ENCODE measurements around the gene ATPAF2.

Gene ATPAF2

GRCh38 chr17:17994271-17995069, 44.5 kb downstream of the ATPAF2 start:
- no peak overlapping the region for H3K4me3 ChIP-seq (ENCODE audit: low read depth, low read length)
- TF ChIP-seq, protein P1, sequence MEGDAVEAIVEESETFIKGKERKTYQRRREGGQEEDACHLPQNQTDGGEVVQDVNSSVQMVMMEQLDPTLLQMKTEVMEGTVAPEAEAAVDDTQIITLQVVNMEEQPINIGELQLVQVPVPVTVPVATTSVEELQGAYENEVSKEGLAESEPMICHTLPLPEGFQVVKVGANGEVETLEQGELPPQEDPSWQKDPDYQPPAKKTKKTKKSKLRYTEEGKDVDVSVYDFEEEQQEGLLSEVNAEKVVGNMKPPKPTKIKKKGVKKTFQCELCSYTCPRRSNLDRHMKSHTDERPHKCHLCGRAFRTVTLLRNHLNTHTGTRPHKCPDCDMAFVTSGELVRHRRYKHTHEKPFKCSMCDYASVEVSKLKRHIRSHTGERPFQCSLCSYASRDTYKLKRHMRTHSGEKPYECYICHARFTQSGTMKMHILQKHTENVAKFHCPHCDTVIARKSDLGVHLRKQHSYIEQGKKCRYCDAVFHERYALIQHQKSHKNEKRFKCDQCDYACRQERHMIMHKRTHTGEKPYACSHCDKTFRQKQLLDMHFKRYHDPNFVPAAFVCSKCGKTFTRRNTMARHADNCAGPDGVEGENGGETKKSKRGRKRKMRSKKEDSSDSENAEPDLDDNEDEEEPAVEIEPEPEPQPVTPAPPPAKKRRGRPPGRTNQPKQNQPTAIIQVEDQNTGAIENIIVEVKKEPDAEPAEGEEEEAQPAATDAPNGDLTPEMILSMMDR (conservative IDR thresholded peaks at IDR 0.05; ENCODE audit: low read depth, low read length) = peak; percentile 51
- peak; percentile 45 for DNase-seq (ENCODE audit: low read depth)

- DNase-seq (ENCODE audit: low read depth) = no peak
- H3K4me3 ChIP-seq (ENCODE audit: low read depth, low read length) = no peak overlapping the region
- TF ChIP-seq, protein P1 (conservative IDR thresholded peaks at IDR 0.05; ENCODE audit: low read depth, low read length) = no peak
Observed at GRCh38 chr17:17993852-17994251, 45.1 kb downstream of the ATPAF2 start.

GRCh38 chr17:17993366-17993765, 45.6 kb downstream of the ATPAF2 start:
- H3K4me3 ChIP-seq (ENCODE audit: low read depth, low read length) = no peak overlapping the region
- DNase-seq (ENCODE audit: low read depth) = no peak
- TF ChIP-seq, protein P1 (conservative IDR thresholded peaks at IDR 0.05; ENCODE audit: low read depth, low read length) = no peak

DNA sequence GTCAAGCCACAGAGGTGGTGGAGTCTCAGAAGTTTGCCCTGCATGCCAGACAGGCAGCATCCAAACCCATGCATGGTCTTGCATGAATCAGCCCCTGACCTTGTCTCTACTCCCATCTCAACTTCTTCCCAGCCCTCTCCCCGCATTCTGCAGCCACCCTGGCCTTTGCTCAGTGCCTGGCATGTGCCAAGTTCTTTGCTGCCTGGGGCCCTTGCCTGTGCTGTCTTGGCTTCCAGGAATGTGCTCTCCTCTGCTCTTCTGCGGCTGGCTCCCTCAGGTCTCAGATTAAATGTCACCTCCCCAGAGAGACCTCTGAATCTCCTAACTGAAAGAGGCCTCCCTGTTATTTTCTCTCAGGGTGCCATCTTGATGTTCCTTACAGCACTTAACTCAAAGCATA, 48.7 kb downstream of the ATPAF2 start:
- no peak for DNase-seq (ENCODE audit: low read depth)
- TF ChIP-seq, protein P1 (conservative IDR thresholded peaks at IDR 0.05; ENCODE audit: low read depth, low read length) = no peak
- no peak overlapping the region for H3K4me3 ChIP-seq (ENCODE audit: low read depth, low read length)

- TF ChIP-seq, protein P1 (conservative IDR thresholded peaks at IDR 0.05; ENCODE audit: low read depth, low read length) = no peak
- no peak for DNase-seq (ENCODE audit: low read depth)
Observed at GRCh38 chr17:17989618-17990017, 49.4 kb downstream of the ATPAF2 start.

DNA sequence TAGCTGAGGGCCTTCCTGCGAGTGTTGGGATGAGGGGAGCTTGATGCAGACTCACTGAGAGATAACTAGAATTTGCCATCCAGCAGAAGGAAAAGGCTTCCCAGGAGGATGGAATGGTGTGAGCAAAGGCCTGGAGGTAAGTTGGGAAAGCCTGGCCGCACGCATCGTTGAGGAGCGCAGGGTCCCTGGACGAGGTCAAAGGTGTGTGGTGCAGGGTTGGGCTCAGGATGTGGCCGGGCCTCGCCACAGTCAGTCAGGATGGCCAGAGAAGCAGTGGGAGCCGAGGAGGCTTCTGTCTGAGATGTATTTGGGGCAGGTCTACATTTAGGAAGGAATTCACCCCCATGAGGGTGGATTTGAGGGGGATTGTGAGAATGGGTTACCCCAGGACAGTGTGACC, 49.9 kb downstream of the ATPAF2 start:
- no peak overlapping the region for H3K4me3 ChIP-seq (ENCODE audit: low read depth, low read length)
- DNase-seq (ENCODE audit: low read depth) = no peak
- TF ChIP-seq, protein P1 (conservative IDR thresholded peaks at IDR 0.05; ENCODE audit: low read depth, low read length) = no peak

More at GRCh38 chr17:17989618-17990017, 49.4 kb downstream of the ATPAF2 start:
- H3K4me3 ChIP-seq (ENCODE audit: low read depth, low read length) = no peak overlapping the region

- DNase-seq (ENCODE audit: low read depth) = no peak
- TF ChIP-seq, protein P1 (conservative IDR thresholded peaks at IDR 0.05; ENCODE audit: low read depth, low read length) = no peak
- H3K4me3 ChIP-seq (ENCODE audit: low read depth, low read length) = no peak overlapping the region
Observed at GRCh38 chr17:17988427-17988945, 50.5 kb downstream of the ATPAF2 start.

Data from choroid plexus epithelial cell (primary cell).